ENCODE data around the gene MED15.
"Not testable (repeated sequence)": the region's sequence is repeated elsewhere in the genome, so short reads cannot be mapped to it uniquely, and the experiment has no call there.

DNA sequence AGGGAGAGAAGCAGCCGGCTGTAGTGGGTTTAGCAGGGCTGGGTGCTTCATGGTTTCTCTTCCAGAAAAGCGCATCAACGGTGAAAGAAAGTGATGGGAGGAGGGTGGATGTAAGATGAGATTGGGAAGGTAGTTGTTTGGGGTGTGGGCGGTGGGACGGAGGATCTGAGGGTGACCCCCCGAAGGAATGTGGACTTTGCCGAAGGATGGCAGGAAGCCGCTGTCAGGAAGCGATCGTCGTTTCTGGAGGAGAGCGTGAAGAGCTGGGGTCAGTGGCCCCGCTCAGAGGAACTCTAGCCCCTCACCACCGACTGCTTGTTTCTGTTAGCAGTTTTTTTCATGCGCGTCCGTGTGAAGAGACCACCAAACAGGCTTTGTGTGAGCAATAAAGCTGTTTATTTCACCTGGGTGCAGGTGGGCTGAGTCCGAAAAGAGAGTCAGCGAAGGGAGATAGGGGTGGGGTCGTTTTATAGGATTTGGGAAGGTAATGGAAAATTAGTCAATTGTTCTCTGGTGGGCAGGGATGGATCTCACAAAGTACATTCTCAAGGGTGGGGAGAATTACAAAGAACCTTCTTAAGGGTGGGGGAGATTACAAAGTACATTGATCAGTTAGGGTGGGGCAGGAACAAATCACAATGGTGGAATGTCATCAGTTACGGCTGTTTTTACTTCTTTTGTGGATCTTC is 801 bp downstream of the MED15 start:
- TF ChIP-seq, protein P1, sequence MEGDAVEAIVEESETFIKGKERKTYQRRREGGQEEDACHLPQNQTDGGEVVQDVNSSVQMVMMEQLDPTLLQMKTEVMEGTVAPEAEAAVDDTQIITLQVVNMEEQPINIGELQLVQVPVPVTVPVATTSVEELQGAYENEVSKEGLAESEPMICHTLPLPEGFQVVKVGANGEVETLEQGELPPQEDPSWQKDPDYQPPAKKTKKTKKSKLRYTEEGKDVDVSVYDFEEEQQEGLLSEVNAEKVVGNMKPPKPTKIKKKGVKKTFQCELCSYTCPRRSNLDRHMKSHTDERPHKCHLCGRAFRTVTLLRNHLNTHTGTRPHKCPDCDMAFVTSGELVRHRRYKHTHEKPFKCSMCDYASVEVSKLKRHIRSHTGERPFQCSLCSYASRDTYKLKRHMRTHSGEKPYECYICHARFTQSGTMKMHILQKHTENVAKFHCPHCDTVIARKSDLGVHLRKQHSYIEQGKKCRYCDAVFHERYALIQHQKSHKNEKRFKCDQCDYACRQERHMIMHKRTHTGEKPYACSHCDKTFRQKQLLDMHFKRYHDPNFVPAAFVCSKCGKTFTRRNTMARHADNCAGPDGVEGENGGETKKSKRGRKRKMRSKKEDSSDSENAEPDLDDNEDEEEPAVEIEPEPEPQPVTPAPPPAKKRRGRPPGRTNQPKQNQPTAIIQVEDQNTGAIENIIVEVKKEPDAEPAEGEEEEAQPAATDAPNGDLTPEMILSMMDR (IDR thresholded peaks at IDR 0.05), result not testable (repeated sequence)
- TF ChIP-seq POLR2A (IDR thresholded peaks at IDR 0.05), result not testable (repeated sequence)
